ENCODE results near the gene NFAM1.

DNA sequence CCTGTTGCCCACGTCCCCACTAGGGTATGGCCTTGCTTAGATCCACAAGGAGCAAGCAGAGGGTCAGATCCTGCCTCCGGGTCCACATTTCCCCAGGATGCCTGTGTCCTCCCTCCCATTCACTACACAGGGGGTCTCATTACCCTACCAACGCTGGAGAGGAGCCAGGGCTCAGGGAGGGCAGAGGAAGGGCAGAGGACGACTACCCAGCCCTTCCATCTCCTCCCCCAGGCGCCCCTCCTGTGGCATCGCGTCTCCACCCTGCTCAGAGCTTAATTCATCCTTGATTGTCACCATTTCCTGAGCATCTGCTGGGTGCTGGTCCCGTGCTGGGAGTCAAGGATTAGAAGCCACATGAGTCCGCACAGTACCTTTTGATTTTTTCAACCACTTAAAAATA, 5.0 kb downstream of the NFAM1 start:
- no peak for TF ChIP-seq SP1 (IDR thresholded peaks at IDR 0.05)
- TF ChIP-seq, protein P1, sequence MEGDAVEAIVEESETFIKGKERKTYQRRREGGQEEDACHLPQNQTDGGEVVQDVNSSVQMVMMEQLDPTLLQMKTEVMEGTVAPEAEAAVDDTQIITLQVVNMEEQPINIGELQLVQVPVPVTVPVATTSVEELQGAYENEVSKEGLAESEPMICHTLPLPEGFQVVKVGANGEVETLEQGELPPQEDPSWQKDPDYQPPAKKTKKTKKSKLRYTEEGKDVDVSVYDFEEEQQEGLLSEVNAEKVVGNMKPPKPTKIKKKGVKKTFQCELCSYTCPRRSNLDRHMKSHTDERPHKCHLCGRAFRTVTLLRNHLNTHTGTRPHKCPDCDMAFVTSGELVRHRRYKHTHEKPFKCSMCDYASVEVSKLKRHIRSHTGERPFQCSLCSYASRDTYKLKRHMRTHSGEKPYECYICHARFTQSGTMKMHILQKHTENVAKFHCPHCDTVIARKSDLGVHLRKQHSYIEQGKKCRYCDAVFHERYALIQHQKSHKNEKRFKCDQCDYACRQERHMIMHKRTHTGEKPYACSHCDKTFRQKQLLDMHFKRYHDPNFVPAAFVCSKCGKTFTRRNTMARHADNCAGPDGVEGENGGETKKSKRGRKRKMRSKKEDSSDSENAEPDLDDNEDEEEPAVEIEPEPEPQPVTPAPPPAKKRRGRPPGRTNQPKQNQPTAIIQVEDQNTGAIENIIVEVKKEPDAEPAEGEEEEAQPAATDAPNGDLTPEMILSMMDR (IDR thresholded peaks at IDR 0.05; ENCODE audit: low read depth, low read length, missing input control) = no peak
- TF ChIP-seq YY1 (IDR thresholded peaks at IDR 0.05) = no peak
- no peak for TF ChIP-seq GABPA (IDR thresholded peaks at IDR 0.05 in 1 of 2, conservative IDR thresholded peaks at IDR 0.05 in 1 of 2)
- TF ChIP-seq FOXA2 (IDR thresholded peaks at IDR 0.05) = no peak
- no peak for TF ChIP-seq EGR1 (IDR thresholded peaks at IDR 0.05; ENCODE audit: low read depth in 2 of 2)
- no peak for TF ChIP-seq RAD21 (IDR thresholded peaks at IDR 0.05)
- no peak for TF ChIP-seq JUND (IDR thresholded peaks at IDR 0.05)
- no peak for TF ChIP-seq HNF4A (conservative IDR thresholded peaks at IDR 0.05)
- TF ChIP-seq, protein P2, sequence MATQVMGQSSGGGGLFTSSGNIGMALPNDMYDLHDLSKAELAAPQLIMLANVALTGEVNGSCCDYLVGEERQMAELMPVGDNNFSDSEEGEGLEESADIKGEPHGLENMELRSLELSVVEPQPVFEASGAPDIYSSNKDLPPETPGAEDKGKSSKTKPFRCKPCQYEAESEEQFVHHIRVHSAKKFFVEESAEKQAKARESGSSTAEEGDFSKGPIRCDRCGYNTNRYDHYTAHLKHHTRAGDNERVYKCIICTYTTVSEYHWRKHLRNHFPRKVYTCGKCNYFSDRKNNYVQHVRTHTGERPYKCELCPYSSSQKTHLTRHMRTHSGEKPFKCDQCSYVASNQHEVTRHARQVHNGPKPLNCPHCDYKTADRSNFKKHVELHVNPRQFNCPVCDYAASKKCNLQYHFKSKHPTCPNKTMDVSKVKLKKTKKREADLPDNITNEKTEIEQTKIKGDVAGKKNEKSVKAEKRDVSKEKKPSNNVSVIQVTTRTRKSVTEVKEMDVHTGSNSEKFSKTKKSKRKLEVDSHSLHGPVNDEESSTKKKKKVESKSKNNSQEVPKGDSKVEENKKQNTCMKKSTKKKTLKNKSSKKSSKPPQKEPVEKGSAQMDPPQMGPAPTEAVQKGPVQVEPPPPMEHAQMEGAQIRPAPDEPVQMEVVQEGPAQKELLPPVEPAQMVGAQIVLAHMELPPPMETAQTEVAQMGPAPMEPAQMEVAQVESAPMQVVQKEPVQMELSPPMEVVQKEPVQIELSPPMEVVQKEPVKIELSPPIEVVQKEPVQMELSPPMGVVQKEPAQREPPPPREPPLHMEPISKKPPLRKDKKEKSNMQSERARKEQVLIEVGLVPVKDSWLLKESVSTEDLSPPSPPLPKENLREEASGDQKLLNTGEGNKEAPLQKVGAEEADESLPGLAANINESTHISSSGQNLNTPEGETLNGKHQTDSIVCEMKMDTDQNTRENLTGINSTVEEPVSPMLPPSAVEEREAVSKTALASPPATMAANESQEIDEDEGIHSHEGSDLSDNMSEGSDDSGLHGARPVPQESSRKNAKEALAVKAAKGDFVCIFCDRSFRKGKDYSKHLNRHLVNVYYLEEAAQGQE (IDR thresholded peaks at IDR 0.05) = no peak
- TF ChIP-seq HNF4G (IDR thresholded peaks at IDR 0.05) = no peak
- TF ChIP-seq, protein P3, sequence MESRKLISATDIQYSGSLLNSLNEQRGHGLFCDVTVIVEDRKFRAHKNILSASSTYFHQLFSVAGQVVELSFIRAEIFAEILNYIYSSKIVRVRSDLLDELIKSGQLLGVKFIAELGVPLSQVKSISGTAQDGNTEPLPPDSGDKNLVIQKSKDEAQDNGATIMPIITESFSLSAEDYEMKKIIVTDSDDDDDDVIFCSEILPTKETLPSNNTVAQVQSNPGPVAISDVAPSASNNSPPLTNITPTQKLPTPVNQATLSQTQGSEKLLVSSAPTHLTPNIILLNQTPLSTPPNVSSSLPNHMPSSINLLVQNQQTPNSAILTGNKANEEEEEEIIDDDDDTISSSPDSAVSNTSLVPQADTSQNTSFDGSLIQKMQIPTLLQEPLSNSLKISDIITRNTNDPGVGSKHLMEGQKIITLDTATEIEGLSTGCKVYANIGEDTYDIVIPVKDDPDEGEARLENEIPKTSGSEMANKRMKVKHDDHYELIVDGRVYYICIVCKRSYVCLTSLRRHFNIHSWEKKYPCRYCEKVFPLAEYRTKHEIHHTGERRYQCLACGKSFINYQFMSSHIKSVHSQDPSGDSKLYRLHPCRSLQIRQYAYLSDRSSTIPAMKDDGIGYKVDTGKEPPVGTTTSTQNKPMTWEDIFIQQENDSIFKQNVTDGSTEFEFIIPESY (IDR thresholded peaks at IDR 0.05) = no peak
- TF ChIP-seq RXRA (IDR thresholded peaks at IDR 0.05) = no peak

Data from liver (tissue), 3 donors.